Hematopoietic multipotent progenitor cell treated with erythropoietin and hydrocortisone succinate and interleukin-3 and kit ligand, for 17 days (in vitro differentiated cells): ENCODE data around the gene PEDS1.
"Not testable (repeated sequence)": the region's sequence is repeated elsewhere in the genome, so short reads cannot be mapped to it uniquely, and the experiment has no call there.

Experiments used
- DNase-seq: peaks from one replicate; pipeline ENCODE4 v3.0.0-alpha.2; 2015; ENCODE audit warnings: low spot score

Gene PEDS1

DNA sequence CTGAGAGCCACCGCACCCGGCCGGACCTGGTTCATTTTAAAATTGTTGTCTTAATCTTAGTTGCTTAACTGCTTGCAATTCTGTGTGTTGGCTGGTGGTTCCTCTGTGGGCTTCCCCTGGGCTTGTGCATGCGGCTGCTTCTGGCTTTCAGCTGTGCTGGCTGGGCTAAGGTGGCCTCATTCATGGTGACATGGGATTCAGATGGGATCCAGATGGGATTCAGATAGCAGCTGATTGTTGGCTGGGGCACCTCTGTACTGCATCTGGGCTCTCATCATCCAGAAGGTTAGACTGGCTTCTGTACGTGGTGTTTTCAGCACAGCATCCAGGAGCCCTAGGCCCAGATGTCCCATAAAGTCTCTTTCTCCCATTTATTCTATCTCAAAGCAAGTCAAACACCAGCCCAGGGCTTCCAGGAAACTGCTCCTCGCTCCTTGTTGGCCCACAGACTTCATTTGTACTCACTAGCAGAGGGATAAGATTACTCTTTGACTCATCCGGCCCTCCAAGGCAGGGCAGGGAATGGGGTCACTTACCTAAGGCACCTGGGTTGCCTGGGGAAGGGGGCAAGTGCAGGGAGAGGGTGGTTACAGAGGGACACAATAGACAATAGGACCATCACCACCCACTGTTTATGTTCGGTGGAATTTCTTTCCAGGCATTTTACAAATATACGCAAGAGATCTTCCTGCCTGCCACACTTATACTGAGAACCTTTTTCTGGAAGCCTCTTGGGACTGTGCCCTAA lies 10.2 kb upstream of the PEDS1 start:
- no peak for DNase-seq

DNA sequence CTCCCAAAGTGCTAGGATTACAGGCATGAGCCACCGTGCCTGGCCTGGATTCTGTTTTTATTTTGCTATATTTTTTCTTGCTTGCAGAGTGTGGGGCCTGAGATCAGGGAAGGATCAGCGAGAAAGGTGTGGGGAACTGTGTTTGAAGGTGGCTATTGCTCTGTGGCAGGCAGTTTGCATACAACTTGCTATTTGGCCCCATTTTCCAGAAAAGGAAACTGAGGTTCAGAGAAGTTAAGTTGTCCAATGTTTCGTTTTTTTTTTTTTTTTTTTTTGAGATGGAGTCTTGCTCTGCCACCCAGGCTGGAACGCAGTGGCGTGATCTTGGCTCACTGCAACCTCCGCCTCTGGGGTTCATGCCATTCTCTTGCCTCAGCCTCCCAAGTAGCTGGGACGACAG lies 8.0 kb upstream of the PEDS1 start:
- DNase-seq: not testable (repeated sequence)

DNA sequence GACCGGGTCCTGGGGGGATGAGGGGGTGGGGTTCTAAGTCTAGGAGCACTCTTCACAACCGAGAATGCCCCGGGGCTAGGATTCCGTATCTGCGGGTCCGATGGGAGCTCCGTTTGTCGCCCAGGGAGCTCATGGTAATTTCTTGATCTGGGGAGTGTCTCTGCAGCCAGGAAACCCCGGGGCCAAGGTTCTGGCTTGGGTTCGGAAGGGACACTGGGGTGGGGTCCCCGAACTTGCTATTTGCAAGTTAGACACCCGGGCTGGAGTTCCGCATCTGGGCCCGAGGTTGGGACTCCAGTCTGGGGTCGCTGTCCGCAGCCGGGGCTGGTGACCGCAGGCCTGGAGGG lies 397 bp downstream of the PEDS1 start:
- DNase-seq: no peak

DNA sequence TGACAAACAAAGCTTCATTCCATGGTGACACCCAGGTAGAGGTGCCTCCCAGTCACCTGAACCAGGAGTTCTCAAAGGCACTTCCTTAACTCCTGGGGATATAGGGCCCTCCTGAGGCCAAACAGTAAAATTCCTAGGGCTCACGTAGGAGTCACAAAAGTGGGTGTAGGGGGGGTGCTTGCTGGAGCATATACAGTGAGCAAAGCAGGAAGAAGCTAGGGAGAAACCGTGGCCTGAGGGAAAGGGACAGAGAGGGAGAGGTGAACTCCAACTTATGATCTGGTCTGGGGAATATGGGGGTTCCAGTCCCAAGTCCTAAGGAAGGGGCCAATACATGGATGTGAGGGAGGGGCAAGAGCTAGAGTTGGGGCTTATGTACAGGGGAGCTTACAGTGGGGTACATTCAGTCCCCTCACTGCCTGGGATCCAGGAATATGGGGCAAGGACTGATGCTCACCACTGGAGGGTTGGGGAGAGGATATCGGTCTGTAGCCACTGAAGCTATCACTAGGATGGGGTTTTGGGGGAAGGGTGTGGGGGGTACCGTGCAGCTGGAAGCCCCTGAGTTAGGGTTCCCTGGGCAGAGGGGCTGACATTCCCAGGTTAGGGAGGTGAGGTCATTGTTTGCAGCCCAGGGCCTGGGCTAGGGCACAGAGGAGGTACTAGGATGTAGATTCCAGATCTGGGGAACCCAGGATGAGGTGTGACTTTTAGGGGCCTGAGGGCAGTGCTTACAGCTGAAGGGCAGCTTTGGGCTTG lies 950 bp downstream of the PEDS1 start:
- no peak for DNase-seq

DNA sequence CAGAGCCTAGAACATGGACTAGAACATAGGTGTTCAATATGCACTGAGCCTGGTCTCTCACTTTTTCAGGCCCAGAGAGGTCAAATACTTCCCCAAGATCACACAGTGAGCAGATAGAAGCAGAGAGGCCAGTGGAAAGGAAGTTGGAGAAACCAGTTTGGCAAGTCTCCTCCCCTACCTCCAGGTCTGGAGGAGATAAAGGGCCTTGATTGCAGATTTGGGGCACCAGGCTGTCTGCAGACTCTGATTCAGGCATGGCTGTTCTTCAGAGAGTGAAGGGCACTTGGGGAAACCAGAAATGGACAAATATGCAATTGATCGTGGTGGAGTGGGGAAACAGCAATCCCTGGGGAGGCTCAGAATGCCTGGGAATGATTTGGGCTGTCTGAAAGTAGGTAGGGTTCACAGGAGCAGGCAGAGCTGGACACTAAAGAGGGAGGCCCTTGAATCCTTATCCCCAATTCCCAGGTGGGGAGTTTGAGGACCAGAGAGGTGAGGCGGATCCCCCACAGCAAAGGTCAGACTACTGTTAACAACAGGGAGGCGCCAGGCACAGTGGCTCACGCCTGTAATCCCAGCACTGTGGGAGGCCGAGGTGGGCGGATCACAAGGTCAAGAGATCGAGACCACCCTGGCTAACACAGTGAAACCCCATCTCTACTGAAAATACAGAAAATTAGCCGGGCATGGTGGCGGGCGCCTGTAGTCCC lies 2.3 kb downstream of the PEDS1 start:
- peak; percentile 58 for DNase-seq

DNA sequence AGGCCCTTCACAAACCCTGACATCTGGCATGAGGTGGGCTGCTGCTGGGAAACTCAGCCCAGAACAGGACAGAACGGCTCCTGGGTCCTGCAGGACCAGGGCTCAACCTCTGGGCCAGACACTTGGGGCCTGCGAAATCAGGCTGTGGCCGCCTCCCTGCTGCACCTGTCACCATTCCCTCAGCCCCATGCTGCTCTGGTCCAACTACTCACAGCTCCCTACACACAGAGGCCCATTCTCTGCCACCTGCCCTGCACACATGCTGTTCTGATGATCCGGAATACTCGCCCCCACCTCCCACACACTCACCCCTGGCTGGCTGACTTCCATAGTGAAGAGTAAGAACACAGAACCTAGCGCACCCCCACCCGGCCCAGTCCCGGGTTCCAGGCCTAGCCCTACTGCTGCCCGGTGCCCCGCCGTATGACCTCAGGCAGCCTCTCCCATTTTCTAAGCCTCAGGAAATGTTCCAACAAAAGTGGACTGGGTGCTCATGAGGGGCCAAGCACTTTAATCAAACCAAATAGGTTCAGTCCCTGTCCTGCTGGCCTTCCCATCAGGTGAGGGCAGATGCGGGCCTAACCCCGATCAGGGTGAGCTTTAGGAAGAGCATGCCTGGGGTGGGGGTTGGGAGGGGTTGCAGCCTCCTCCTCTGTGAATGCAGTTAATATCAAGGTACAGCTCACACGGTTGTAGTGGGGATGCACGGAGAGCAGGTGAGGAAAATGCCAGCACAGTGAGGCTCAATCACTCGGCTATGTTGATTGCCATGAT lies 3.9 kb downstream of the PEDS1 start:
- no peak for DNase-seq

DNA sequence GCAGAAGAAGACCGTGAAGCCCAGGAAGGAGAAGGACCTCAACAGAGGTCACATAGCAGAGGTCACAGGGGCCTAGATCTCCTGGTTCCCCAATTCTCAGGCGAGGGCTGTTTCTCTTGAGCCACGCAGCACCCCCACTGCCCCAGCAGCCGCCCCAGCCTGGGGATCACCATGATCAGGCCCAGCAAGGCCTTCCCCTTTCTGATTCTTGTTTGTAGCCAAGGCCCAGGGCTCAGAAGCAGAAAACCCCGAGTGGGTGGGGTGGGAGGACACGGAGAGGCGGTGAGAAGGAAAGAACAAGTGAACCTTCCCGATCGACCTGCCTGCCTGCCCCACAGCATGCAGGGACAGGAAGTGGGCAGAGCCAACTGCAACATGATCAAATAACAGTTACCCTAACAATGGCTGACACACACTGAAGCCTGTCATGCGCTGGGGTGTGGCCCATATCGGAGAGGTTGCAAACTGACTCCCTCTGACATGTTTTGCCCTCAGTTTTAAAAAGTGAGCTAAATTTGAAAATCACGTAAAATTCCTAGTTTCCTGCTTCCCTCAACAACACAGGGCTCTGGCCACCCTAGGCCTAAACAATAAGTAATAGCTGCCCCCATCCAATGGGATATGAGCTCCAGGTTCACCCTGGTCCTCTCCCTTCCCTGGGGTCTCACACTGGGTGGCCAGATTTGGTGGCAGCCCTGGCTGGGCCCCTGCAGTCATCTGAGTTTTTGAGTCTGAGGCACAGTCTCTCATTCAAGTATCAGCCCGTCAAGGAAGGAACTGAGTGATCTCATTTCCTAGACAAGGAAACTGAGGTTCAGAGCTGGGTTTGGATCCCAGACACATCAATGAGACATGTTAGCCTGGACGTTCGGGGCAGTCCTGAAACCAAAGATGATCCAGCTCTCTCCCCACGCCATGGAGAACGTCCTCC lies 6.5 kb downstream of the PEDS1 start:
- peak; percentile 52 for DNase-seq

DNA sequence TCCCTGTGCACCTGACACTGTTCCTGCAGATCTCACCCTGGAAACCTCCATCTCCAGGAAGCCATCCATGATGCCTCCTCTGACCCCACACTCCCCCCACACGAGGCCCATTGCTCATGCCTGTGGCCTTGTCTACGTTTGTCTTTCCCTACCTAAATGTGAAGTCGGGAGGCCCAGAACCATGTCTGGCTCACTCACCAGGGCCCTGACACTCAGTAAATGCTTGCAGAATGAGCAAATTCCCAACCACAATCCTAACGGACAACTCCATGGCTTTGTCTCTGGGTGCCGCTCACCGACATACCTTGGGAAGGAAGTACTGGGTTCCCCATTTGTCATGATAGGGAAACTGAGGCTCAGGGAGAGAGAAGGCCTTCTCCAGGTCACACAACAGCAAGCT lies 7.3 kb downstream of the PEDS1 start:
- DNase-seq: no peak

DNA sequence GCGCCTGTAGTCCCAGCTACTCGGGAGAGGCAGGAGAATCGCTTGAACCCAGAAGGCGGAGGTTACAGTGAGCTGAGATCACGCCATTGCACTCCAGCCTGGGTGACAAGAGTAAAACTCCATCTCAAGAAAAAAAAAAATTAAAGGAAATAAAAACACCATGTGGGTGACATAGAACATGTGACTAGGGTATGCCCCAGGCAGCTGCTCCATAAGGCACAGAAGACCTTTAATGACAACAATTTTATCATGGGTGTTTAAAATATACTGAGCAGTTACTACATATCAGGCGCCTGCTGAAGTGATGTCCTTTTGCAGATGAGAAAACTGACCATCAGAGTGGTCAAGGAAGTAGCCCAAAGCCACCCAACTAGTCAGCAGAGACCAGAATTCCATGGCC lies 8.0 kb downstream of the PEDS1 start:
- DNase-seq: no peak

DNA sequence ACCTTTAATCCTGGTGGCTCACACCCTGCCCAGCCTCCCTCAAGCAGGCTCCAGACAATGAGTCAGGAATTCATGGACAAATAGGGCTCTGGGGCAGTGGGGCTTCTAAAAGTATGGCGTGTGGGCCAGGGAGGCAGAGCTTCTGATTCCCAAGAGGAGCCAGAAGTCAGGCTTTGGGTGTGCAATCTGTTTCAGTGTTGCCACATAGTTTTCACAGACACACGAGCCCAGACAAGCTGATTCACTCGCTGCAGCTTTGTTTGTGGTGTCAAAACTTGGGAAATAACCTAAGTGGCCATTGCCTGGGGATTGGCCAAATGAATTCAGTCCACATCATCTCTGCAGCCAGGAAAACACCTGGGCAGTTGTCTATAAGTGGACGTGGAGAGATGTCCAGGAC lies 9.2 kb downstream of the PEDS1 start:
- no peak for DNase-seq

DNA sequence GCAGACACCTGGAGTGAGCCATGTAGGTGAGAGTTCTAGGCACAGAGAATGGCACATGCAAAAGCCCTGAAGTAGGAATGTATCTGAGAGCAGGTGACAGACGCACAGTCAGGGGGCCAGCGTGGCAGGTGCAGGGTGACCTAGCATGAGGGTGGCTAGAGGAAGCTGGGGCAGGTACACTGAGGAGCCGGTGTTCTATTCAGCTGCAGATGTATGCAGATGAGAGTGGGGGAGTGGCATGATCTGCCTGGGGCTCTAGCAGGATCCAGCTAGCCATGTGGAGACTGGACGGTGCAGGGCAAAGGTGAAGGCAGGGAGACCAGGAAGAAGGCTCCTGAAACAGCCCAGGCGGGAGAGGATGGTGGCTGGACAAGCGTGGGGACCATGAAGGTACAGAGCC lies 10.7 kb downstream of the PEDS1 start:
- no peak for DNase-seq

DNA sequence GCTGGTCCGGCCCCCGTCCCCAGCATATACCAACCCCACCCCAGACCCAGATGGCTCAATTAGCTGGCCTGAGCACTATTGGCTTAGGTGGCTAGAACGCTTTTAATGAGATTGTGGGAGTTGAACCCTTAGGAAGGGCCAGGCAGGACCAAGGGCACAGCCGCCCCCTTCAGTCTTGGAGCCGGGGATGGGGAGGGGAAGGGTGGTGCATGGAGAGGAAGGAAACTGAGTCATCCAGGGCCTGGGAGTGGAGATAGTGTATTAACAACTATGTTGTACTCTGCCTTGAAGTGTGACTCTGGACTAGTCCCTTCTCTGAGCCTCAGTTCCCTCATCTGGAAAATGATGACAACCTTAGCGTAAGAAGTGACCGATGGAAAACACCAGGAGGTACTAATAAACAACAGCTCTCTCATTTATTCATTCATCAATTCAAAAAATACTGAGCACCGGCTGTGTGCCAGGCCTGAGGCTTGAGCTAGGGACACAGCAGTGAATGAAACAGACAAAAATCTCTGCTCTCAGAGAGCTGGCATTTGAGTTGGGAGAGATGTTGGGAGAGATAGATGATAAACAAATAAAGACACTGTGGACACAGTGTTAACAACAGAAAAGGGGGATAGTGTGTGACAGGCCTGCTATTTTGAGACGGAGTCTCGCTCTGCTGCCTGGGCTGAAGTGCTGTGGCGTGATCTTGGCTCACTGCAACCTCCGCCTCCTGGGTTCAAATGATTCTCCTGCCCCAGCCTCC lies 11.5 kb downstream of the PEDS1 start:
- DNase-seq: no peak

DNA sequence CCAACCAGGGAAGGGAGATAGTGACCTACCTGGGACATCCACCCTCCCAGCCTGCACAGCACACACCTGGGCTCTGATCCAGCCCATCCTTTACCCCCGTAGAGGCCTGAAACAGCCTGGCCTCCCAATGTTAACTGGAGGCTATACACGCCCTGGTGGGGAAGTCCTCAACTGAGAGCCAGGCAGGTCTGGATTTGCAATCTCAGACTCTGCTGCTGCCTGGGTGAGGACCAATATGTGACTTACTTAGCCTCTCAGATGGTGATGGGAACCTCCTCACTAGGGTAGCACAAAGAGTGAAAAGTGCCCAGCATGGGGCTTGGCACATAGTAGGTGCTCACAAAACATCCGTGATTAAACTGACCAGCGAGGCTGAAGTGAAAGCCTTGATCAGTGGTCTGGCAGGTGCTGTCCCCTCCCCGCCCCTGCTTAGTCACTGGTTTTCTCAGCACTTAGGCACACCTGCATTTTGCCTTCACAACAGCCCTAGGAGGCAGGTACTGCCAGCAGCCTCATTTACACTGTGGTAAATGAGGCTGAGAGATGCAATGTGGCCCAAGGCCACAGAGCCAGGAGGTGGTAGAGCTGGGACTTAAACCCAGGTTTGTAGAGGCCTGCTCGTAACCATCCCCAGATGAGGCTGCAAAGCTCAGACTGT lies 12.4 kb downstream of the PEDS1 start:
- no peak for DNase-seq

DNA sequence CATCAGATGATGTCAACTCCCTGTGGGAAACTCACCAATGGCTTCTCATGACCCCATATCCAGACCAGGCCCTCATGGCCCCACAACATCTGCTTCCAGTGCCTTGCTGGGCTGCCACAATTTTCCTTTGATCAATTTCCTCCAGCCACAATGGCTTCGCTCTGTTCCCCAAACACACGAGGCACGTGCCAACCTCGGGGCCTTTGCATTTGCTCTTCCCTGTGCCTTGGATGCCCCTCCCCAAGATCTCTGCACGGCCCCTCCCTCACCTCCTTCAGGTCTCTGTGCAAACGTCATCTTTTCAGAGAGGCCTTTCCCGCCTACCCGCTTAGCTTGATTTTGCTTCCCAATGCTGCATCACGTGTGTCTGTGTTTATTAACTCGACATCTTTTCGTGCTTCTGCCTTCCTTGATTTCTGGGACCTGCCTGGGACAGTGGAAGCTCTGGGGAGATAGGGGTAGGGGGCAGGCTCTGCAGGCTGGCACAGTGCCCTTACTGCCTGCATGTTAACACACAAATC lies 13.1 kb downstream of the PEDS1 start:
- no peak for DNase-seq

DNA sequence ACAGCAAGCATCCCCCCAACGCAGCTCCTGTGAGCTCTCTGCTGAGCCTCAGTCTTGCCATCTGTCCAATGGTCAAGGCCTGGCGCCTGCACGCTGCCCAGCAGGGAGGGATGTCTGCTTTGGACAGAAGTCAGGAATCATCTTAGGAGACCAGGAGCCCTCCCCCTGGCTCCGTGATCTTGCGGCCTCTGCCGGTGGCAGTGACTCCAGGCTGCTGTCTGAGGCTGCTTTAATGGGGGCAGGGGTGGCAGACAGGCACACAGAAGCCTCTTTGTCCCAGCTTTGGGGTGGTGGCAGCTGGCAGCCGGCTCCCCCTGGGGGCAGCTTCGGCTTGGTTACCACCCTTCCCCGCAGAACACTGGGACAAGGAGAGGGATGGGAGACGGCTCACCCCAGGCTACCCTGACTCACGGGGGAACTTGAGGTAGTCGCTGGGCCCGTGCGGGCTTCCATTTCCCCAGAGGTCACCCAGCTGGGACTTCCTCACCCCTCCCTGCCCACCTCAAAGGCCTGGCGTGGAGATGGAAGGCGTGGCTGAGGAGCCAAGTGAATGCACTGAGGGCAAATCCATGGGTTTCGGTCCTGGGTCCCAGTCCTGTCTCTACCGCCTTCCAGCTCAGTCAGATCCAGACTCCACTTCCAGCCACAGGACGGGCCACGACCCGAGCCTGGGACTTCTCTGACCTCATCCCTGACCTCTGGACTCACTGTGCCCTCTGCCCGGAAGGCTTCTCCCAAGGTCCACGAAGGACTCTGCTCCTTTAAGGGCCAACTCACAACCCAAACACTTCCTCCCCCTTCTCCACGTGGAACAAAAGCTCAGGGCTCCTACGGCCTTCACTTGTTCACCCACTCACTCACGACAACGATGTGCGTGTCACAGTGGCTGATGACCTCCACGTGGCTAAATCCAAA lies 14.8 kb downstream of the PEDS1 start:
- no peak for DNase-seq

DNA sequence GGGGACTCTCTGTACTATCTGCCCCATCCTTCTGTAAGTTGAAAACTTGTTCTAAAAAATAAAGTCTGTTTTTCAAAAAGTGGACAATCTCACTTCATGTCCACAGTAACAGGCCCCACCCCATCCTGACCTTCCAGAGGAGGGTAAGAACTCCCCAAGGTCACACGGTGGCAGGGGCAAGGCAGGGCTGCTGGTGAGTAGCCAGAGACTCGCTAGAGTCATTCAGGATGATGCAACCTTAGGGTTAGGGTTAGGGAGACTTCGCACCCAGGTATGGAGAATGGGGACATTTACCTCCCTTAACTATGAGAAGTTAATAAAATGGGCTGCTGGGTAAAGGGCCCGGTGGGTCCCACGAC lies 15.4 kb downstream of the PEDS1 start:
- no peak for DNase-seq

DNA sequence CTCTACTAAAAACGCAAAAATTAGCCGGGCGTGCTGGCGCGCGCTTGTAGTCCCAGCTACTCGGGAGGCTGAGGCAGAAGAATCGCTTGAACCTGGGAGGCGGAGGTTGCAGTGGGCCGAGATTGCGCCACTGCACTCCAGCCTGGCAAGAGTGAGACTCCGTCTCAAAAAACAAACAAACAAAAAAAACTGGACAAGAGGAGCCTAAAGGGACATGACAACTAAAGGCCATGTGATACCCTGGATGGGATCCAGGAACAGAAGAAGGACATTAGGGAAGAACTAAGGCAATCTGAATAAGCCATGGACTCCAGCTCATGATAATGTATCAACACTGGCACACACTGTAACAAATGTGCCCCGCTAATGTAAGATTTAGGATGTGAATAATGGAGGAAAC lies 15.8 kb downstream of the PEDS1 start:
- DNase-seq: not testable (repeated sequence)

DNA sequence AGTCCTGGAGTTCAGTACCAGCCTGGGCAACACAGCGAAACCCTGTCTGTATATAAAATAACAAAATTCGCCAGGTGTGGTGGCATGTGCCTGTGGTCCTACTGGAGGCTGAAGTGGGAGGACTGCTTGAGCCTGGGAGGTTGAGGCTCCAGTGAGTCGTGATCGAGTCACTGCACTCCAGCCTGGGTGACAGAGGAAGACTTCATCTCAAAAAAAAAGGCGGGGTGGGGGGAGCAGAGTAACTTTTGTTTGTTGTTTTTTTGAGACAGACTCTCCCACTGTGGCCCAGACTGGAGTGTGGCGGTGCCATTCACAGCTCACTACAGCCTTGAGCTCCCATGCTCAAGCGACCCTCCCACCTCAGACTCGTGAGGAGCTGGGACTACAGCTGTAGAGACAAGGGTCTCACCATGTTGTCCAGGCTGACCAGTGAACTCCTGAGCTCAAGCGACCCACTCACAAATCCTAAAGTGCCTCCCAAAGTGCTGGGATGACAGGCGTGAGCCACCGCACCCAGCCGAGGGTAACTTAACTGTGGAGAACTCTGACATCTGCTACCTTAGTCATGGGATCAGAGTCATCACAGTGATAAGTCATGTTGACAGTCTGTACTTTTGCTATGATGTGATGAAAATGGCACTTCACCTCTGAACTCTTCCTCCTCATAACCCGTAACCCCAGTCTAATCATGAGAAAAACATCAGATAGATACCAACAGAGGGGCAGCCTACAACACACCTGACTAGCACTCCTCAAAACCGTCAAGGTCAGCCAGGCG lies 16.5 kb downstream of the PEDS1 start:
- DNase-seq: peak; percentile 57
